NOMO-1 (cell line): ENCODE measurements around the gene MALRD1.

Source experiments
- DNase-seq, 2 experiments: peaks; one replicate each; lab custom pipeline; 2025; ENCODE audit not compliant: unreplicated experiment in 2 of 2; lab: John Stamatoyannopoulos, UW

MALRD1 gene

DNA sequence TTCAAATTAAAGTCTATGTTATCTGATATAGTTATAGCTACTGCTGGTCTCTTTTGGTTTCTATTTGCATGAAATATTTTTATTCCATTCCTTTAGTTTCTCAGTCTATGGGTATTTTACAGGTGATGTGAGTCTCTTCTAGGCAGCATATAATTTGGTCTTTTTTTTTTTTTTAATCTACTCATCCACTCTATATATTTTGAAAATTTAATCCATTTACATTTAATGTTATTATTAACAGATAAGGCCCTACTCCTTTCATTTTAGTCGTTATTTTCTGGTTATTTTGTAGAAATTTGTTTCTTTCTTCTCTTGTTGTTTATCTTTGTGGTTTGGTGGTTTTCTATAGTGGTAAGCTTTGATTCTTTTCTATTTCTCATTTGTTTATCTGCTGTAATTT, 58.8 kb downstream of the MALRD1 start:
- DNase-seq, result no peak

DNA sequence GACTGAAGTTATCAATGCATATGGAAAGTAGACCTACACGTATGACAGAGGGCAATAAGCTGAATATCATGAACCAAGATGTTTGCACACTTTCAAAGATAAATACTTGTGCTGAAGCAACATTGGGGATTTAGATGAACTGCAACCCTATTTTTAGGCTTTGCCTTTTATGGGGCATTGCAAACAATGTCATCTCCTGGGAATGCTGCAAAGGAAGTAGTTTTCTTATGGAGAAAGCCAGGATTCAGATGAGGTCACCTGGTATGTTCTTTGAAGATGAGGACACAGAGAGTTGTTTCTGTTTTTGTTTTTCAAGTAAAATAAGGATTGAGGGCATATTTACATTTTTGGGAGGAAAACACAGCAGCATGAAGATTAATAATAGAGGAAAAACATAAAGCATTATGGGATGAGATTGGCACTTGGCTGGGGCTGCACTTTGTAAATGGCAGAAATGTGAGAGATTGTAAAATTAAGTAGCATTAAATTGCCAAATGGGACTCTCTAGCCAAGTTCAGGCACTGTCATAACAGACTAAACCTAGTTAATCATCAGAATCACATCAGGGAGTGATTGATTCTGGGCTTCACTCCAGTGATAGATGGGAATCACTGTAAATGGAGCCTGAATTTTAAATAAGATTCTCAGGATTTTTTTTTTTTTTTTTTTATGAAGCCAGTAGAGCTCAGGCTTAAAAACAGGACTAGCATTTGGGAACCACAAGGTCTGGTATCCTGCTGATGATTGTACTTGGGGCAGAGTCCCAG, 63.1 kb downstream of the MALRD1 start:
- no peak for DNase-seq

DNA sequence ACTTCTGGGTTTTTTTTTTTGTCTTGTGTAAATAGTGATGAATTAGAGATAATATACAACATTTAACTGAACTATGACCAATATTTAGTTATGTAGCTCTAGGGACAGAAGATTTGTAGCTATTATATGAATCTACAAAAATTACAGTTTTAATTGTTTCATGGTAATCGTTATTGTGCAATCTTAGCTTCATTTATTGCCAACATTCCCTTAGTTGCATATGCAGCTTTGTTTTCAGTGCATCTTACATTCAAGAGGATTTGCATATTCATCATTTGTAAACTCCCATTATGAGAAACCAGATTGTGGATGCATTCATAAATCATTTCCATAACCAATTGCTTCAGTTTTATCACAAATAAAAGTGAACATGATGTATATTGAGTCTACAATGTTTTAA, 68.8 kb downstream of the MALRD1 start:
- DNase-seq, result no peak

DNA sequence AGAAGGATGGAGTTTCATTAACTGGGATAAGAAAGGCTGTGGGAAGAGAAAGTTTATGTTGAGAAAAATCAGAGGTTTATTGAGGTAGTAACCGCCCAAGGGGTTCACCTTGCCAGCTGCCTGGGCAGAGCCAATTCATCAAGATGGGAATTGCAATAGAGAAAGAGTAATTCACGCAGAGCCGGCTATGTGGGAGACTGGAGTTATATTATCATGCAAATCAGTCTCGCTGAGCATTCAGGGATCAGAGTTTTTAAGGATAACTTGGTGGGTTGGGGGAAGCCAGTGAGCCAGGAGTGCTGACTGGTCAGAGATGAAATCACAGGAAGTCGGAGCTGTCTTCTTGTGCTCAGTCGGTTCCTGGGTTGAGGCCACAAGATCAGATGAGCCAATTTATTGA, 70.6 kb downstream of the MALRD1 start:
- no peak for DNase-seq

DNA sequence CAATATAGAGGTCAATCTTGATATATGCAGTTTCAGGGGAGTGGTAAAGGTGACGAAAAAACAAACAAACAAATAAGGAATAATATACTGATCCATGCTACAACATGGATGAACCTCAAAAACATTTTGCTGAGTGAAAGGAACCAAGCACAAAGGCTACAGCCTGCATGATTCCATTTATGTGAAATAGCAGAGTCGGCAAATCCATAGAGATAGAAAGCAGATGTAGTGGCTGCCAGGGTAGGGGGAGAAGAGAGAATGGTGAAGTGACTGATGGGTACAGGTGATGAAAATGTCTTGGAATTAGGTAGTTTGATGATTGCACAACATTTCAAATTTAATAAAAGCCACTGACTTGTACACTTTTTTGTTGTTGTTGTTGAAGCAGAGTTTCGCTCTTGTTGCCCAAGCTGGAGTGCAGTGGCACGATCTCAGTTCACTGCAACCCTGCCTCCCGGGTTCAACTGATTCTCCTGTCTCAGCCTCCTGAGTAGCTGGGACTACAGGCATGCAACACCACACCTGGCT, 71.8 kb downstream of the MALRD1 start:
- DNase-seq, result no peak

DNA sequence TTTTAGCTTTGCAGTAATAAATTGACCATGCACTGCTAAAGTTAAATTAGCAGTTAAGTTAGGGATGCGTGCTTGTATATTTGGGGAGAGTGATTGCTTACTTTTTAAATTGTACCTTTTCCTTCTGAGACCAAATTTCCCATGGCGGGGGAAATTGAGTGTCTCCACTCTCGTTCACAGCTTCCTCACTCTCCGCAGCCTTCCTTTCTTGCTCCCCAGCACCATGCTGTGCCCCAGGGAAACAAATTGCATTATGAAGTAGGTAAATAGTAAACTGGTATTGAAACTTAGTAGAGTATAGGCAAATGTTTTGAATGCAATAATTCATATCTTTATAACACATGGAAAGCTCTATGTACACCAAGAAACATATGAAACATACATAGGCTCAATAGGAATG, 85.4 kb downstream of the MALRD1 start:
- no peak for DNase-seq

DNA sequence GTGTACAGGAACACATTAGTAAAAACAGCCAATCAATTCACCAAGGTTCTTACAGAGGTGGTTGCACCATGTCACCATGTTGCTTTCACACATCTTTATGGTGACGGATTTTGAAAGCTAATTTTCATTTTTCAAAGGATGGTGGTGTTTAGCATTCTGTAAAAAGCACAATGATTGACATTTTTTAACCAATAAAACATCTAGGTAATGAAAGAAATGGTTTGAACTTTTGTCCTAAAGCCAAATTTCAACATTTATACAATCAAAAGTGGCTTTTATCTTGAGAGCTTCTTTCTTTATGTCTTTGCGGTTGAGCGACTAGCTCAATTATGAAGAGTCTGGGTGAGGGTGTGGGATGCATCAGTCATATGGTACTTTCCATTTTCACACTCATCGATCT, 94.4 kb downstream of the MALRD1 start:
- DNase-seq, result no peak

DNA sequence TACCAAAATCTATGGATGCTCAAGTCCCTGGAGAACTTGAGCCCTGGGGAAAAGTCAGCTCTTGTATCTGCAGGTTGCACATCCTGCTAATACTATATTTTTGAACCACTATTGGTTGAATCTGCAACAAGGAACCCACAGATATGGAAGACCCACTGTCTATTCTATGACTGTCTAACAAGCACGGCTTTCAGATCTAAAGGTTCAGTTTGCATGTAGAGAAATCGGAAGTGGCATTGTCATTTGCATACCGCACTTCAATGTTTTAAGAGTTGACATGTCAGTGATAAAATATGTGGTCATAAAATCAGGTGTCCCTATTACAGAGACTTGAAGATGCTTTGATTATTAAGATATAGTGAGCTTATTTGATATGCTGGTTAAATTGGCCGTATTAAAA, 95.6 kb downstream of the MALRD1 start:
- no peak for DNase-seq

DNA sequence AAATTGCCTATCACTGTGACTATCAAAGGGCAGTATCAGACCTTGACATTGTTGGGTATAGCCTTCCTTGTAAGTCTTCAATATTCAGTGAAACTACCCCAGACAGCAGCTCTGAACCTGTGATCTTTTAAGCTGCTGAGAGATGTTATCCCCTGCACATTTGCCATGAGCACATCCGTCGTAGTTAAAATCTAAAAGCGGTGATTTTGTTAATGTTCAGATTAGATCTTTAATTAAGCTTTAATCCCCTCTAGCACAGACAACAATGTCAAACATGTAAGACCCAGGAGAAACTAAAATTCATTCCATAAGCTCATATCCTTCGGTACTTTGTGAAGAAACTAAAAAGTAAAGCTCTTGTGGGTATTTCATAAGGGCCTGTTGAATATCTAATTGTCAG, 105.8 kb downstream of the MALRD1 start:
- no peak for DNase-seq

DNA sequence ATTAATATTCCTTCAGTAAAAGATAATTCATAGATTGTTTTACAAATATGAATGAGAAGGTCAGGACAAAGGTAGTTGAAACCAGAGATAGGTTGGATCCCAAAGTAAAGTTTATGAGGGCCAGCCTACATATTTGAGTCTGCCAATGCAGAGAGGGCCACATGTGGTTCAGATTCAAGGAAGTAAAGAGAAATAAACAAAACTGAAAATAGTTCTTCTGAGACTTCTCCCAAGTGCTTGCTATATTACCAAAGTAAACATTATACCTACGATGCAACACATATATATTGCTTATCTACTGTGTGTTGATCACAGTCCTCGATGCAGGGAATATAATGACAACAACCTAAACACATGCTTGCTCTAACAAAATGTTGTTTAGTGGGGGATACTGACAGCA, 109.8 kb downstream of the MALRD1 start:
- no peak for DNase-seq

DNA sequence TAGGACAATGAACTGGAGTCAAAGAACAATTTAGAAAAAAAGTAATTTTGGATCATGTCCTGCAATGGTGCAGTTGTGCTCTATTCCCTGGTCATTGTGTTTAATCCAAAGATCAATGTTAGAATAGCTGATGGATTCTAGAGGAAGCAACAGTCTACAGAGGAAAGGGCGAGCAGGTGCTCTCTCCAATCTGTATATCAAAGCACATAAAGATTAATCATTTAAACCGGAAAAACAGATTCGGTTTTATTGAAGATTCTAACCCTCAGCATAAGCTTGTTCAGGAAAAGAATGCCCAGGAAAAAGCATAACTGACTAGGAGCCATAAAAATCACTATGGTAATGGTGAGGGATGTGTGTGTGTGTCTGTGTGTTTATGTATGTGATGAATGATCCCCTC, 110.3 kb downstream of the MALRD1 start:
- DNase-seq, result no peak

DNA sequence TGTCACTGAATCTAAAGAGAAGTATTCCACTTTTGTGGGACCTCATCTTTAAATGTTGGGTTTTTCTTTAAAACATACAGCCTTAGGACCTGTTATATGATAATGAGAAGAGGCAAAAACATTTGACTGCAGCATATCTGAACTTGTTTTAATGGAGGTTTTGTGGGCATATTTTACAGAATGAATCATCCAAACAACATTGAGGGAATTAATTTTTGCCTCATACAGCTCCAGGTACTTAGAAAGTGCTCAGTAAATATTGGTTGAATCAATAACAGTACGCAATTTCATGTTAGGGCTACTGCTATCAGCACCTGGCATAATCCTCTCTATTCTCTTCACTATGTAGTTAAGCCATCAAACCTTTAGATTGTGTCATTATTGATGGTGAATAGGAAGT, 115.9 kb downstream of the MALRD1 start:
- no peak for DNase-seq

DNA sequence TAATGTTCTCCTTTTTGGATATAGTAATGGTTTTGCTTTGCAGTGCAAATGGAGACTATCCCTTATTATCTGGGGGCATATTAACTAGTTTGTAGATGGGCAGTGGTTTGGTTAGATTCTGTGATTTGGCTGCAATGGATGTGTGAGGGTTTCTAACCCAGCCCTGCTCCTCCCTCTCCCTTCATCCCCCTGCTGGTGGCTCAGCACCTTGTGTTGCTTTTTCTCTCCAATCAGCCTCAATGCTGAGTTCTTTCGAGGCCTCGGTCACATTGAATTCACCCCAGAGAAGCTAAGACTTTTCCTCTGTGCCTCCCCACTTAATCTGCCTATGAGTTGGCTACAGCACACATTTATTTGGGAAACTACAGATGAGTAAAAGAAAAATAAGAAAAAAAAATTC, 120.0 kb downstream of the MALRD1 start:
- no peak for DNase-seq

DNA sequence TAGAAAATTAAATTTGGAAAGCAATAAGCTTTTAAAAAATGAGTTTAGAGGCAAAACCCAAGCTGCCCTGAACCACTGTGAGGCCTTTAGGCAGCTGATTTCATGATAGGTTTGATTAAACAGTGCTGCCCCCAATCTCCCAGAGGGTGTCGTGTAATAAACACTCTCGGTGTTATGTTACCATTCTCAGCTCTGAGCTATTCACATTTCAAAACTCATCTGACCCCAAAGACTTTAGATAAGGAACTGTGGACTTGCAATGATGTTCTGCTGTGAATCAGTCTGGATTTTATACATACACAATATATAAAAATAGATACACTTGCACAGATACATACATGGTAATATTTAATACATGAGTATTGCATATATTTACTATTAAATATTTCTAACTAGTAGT, 120.4 kb downstream of the MALRD1 start:
- no peak for DNase-seq

DNA sequence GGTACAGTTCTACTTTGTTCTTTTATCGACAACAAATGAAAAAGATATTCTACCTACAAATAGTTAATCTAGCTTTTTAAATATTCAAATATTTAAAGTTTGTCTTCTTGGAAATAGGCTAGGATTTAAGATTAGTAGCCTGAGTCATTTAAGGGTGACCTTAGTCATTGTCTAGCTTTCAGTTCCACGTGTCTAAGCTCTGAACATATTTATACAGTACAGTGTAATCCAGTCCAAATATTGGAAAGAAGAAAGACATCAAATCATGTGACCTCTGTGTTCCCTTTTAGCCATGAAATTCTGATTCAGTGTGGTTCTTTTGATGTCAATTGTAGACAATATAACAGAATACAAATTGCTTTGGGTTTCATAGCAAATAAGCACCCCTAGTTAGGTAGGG, 121.1 kb downstream of the MALRD1 start:
- DNase-seq, result no peak

DNA sequence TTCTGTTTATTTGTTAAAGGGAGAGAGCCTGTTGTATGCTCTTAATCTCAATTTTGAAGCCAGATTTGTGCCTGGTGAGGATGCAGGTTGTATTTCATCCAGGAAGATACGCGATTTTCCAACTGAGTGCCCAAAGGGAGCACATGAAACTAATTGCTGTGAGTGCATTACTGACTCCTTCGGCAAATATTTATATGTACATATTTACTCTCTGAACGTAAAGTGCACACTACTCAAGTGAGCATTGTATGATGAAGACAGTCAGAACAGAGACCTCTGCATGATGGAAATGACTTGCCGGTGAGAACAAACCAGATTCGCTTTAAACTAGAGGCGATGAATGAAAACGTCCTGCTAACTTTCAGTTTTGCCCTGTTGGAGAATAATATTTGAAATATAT, 130.1 kb downstream of the MALRD1 start:
- DNase-seq, result no peak

DNA sequence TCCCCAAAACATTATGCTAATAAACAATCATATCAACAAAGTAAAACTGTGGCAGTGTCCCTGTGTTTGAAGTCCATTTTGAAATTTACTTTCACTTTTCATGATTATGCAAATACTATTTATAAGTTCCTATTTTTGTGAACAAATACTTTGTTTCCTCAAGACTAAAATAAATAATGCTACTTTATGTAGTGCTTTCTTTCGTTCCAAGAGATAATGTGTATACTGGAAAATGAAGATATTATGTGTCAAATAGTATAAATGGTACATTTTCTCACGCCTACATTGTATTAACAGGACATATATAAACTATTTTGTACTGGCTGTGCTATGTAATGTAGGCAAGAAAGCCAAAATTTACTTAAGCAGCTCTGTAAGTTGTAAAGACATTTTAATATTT, 136.3 kb downstream of the MALRD1 start:
- no peak for DNase-seq

DNA sequence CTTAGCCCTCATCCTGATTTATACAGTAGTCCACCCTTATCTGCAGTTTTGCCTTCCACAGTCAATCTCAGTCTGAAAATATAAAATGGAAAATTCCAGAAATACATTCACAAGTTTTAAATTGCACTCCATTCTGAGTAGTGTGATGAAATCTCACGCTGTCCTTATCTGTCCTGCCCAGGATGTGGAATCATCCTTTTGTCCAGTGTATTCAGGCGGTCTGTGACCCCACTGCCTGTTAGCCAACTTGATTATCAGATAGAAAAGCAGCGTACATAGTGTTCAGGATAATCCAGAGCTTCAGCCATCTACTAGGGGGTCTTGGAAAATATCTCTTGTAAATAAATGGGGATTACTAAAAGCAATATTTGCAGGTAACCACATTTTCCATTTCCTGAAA, 146.3 kb downstream of the MALRD1 start:
- no peak for DNase-seq

DNA sequence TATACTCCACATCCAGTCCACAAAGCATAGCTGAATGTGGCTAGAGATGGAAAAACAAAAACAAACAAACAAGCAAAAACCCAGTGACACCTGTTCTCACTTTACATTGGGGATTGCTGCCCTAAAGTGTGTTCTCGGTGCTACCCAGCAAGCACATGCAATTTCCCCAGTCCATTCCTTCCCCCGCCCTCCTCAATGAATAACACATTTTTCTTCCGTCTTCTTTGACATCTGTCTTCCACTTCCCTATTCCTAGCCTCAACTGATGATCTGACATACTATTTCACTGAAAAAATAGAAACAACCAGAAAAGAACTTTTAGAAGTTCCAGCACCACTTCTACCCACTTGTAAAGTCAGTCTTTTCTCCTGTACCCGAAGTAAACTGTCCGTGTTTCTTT, 147.1 kb downstream of the MALRD1 start:
- peak in 1 of 2 experiments; percentile 0 for DNase-seq

DNA sequence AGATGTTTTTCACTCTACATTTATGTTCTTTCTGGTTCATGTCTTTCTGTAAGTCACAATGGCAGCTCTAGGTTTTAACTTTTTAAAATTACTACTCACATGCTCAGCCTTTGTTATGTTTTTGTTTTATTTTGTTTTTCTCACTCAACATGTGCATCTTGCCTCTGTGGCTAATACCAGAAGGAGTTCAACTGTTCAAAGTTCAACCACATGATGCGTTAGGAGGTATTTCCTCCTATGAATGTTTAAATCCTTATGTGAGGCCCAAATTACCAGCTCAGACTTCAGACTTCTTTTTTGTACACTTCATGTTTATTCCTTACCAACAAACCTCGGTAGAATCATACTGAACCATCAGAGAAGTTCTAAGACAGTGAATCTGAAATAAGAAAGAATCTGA, 151.6 kb downstream of the MALRD1 start:
- DNase-seq, result no peak

DNA sequence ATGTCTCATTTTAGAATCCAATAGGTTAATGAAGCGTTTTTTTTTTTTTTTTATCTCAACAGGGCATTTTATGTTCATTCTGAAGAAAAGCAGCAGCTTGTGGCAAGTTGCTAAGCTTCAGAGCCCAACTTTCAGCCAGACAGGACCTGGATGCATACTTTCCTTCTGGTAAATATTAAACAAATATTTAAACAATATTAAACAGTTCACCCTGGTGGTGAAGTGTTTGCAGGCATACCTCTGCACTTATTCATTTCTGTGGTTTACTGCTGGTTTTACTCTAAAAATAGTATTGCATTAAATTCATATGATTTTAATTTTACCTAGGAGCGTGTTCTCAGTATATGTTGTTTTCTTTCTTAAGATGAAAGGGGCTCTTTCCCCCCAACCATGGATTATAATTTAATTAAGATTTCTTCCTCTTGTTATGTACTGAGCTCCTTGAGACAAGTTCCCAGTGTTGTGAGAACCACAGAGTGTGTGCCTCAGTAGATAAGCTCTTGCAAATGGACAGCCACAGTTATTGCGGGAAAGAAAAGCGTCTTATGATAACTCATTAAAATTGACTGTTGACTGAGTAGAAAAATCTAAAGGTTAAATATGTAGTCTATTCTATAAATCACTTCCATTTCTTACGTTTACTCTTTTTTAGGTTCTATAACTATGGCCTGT, 155.8 kb downstream of the MALRD1 start:
- DNase-seq, result no peak

DNA sequence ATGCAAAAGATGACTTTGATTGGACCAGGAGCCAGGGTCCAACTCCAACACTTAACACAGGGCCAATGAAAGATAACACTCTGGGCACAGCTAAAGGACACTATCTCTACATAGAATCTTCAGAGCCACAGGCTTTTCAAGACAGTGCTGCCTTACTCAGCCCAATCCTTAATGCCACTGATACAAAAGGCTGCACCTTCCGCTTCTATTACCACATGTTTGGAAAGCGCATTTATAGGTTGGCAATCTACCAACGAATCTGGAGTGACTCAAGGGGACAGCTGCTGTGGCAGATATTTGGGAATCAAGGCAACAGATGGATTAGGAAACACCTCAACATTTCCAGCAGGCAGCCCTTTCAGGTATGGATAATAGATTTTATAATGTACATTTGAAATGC, 160.7 kb downstream of the MALRD1 start:
- DNase-seq, result no peak
